GM23338 (cell line): Measurements from ENCODE around the gene RNF215.

ENCODE experiments used
- EZH2 ChIP-seq: fragments of 200-600 bp; sonication (generic); IDR thresholded peaks from one replicate; pipeline ENCODE4 v1.8.0; 2017; ENCODE audit warnings: antibody characterized with exemption, mild to moderate bottlenecking, low read depth; ENCODE audit not compliant: unreplicated experiment
- EZH2phosphoT487 ChIP-seq: fragments of 200-600 bp; sonication (generic); IDR thresholded peaks from one replicate; pipeline ENCODE4 v1.8.1; 2018; ENCODE audit warnings: antibody characterized with exemption; ENCODE audit not compliant: unreplicated experiment
- NANOG ChIP-seq: IDR thresholded peaks from 2 replicates; pipeline ENCODE4 v1.6.1; 2016; ENCODE audit warnings: antibody characterized with exemption, borderline replicate concordance
- POLR2AphosphoS5 ChIP-seq: IDR thresholded peaks from 2 replicates; pipeline ENCODE4 v1.6.1; 2016; ENCODE audit warnings: antibody characterized with exemption, low read depth
- TF ChIP-seq, protein P1 (sequence below), 2 experiments: fragments of 200-600 bp in 1 of 2; sonication (generic) in 1 of 2; conservative IDR thresholded peaks; 2 replicates each; pipeline versions ENCODE4 v1.5.1 to v1.6.1; 2016 to 2017; ENCODE audit warnings: antibody characterized with exemption in 2 of 2, low read depth in 2 of 2, mild to moderate bottlenecking in 2 of 2, moderate library complexity in 1 of 2
- TF ChIP-seq, protein P2 (sequence below): IDR thresholded peaks from one replicate; pipeline ENCODE4 v1.6.1; 2018; ENCODE audit warnings: antibody characterized with exemption; ENCODE audit not compliant: unreplicated experiment

DNA sequence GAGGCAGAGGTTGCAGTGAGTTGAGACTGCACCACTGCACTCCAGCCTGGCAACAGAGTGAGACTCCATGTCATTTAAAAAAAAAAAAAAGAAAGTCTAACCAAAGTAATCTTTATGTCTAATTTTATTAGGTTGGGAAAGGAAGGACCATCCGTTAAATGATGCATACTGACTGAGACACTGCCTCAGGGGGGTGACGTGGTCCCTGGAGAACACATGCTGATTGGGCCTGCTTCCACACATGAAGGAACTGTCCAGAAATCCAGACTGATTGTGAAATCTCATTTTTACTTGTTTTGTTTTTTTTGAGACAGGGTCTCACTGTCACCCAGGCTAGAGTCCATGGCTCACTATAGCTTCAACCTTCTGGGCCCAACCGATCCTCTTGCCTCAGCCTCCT, 36.0 kb downstream of the RNF215 start:
- TF ChIP-seq POLR2AphosphoS5 (no peak), NANOG (no peak), EZH2 (no peak), EZH2phosphoT487 (no peak)
- TF ChIP-seq, protein P1, sequence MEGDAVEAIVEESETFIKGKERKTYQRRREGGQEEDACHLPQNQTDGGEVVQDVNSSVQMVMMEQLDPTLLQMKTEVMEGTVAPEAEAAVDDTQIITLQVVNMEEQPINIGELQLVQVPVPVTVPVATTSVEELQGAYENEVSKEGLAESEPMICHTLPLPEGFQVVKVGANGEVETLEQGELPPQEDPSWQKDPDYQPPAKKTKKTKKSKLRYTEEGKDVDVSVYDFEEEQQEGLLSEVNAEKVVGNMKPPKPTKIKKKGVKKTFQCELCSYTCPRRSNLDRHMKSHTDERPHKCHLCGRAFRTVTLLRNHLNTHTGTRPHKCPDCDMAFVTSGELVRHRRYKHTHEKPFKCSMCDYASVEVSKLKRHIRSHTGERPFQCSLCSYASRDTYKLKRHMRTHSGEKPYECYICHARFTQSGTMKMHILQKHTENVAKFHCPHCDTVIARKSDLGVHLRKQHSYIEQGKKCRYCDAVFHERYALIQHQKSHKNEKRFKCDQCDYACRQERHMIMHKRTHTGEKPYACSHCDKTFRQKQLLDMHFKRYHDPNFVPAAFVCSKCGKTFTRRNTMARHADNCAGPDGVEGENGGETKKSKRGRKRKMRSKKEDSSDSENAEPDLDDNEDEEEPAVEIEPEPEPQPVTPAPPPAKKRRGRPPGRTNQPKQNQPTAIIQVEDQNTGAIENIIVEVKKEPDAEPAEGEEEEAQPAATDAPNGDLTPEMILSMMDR (conservative IDR thresholded peaks at IDR 0.05; ENCODE audit: low read depth in 2 of 2) = no peak
- TF ChIP-seq, protein P2, sequence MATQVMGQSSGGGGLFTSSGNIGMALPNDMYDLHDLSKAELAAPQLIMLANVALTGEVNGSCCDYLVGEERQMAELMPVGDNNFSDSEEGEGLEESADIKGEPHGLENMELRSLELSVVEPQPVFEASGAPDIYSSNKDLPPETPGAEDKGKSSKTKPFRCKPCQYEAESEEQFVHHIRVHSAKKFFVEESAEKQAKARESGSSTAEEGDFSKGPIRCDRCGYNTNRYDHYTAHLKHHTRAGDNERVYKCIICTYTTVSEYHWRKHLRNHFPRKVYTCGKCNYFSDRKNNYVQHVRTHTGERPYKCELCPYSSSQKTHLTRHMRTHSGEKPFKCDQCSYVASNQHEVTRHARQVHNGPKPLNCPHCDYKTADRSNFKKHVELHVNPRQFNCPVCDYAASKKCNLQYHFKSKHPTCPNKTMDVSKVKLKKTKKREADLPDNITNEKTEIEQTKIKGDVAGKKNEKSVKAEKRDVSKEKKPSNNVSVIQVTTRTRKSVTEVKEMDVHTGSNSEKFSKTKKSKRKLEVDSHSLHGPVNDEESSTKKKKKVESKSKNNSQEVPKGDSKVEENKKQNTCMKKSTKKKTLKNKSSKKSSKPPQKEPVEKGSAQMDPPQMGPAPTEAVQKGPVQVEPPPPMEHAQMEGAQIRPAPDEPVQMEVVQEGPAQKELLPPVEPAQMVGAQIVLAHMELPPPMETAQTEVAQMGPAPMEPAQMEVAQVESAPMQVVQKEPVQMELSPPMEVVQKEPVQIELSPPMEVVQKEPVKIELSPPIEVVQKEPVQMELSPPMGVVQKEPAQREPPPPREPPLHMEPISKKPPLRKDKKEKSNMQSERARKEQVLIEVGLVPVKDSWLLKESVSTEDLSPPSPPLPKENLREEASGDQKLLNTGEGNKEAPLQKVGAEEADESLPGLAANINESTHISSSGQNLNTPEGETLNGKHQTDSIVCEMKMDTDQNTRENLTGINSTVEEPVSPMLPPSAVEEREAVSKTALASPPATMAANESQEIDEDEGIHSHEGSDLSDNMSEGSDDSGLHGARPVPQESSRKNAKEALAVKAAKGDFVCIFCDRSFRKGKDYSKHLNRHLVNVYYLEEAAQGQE = no peak
